Measurements from ENCODE around the gene ARMC2. TPM values are rescaled to one million over a fixed set of nuclear protein-coding genes. Genes with fewer than 3 reads are reported as not detected.
"Not testable (repeated sequence)": the region's sequence is repeated elsewhere in the genome, so short reads cannot be mapped to it uniquely, and the experiment has no call there.

Gene ARMC2
- total RNA-seq, 6 experiments from 2014 or later = 1.8 to 3.6 (median 2.7) TPM

GRCh38 chr6:108922499-108922898, 74.3 kb downstream of the ARMC2 start:
- no peak for TF ChIP-seq CTCF (IDR thresholded peaks at IDR 0.05)
- H3K27me3 Mint-ChIP-seq (ENCODE audit: insufficient read depth) = peaks cover 11% of the 10 kb centered on the region; the same call in 1 of the 2 replicates
- H3K4me1 Mint-ChIP-seq (ENCODE audit: low read depth) = peaks cover 5% of the 10 kb centered on the region; the same call in 1 of the 2 replicates
- DNase-seq = no peak
- no peak overlapping the region for H3K4me3 Mint-ChIP-seq
- H3K9me3 Mint-ChIP-seq = no peaks in the 10 kb centered on the region
- H3K27ac Mint-ChIP-seq = no peak overlapping the region
- no peaks in the 10 kb centered on the region for H3K36me3 Mint-ChIP-seq (ENCODE audit: low read depth)

- no peak for TF ChIP-seq CTCF (IDR thresholded peaks at IDR 0.05)
- H3K27me3 Mint-ChIP-seq (ENCODE audit: insufficient read depth) = peaks cover 10% of the 10 kb centered on the region; the same call in 1 of the 2 replicates
- H3K9me3 Mint-ChIP-seq = no peaks in the 10 kb centered on the region
- no peak overlapping the region for H3K27ac Mint-ChIP-seq
- H3K4me1 Mint-ChIP-seq (ENCODE audit: low read depth) = peaks cover 5% of the 10 kb centered on the region; the same call in 1 of the 2 replicates
- H3K4me3 Mint-ChIP-seq = no peak overlapping the region
- no peaks in the 10 kb centered on the region for H3K36me3 Mint-ChIP-seq (ENCODE audit: low read depth)
- DNase-seq = no peak
Measured at GRCh38 chr6:108927927-108928326, 79.7 kb downstream of the ARMC2 start.

- no peak for DNase-seq
- Mint-ChIP-seq H3K4me1 (ENCODE audit: low read depth) (peaks cover 5% of the 10 kb centered on the region; the same call in 1 of the 2 replicates), H3K9me3 (no peaks in the 10 kb centered on the region), H3K27me3 (ENCODE audit: insufficient read depth) (peaks cover 10% of the 10 kb centered on the region; the same call in 1 of the 2 replicates), H3K27ac (no peak overlapping the region), H3K4me3 (no peak overlapping the region), H3K36me3 (ENCODE audit: low read depth) (no peaks in the 10 kb centered on the region)
- TF ChIP-seq CTCF (IDR thresholded peaks at IDR 0.05) = no peak
Measured at GRCh38 chr6:108928650-108929049, 80.4 kb downstream of the ARMC2 start.

DNA sequence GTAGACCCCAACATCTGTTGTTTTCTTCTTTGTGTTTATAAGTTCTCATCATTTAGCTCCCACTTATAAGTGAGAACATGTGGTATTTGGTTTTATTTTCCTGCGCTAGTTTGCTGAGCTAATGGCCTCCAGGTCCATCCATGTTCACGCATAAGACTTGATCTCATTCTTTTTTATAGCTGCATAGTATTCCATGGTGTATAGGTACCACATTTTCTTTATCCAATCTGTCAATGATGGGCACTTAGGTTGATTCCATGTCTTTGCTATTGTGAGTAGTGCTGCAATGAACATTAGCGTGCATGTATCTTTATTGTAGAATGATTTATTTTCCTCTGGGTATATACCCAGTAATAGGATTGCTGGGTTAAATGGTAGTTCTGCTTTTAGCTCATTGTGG, 82.9 kb downstream of the ARMC2 start:
- H3K4me3 Mint-ChIP-seq; H3K9me3 Mint-ChIP-seq; H3K4me1 Mint-ChIP-seq (ENCODE audit: low read depth); H3K27ac Mint-ChIP-seq; DNase-seq; H3K36me3 Mint-ChIP-seq (ENCODE audit: low read depth): not testable (repeated sequence)
- peaks cover 10% of the 10 kb centered on the region; the same call in 1 of the 2 replicates for H3K27me3 Mint-ChIP-seq (ENCODE audit: insufficient read depth)

- TF ChIP-seq CTCF (IDR thresholded peaks at IDR 0.05) = no peak
- no peaks in the 10 kb centered on the region for H3K36me3 Mint-ChIP-seq (ENCODE audit: low read depth)
- no peak for DNase-seq
- H3K9me3 Mint-ChIP-seq = no peaks in the 10 kb centered on the region
- peaks cover 1% of the 10 kb centered on the region for H3K27me3 Mint-ChIP-seq (ENCODE audit: insufficient read depth)
- H3K4me1 Mint-ChIP-seq (ENCODE audit: low read depth) = peaks cover 8% of the 10 kb centered on the region; the same call in 1 of the 2 replicates
- no peak overlapping the region for H3K4me3 Mint-ChIP-seq
- no peak overlapping the region for H3K27ac Mint-ChIP-seq
Measured at GRCh38 chr6:108937170-108937569, 88.9 kb downstream of the ARMC2 start.

DNA sequence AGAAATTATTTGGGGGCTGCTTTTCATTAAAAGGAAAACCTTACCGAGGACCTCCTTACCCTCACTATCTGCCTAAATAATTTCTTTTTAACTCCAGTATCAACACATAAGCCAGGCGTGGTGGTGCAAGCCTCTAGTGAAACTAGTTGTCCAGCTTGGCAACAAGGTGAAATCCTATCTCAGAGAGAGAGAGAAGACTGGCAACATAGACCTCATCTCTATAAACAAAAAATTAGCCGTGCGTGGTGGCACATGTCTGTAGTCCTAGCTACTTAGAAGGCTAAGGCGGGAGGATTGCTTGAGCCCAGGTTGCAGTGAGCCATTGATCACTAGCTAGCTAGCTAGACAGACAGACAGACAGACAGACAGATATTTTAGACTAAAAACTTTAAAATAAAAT, 92.5 kb downstream of the ARMC2 start:
- Mint-ChIP-seq H3K27ac (no peak overlapping the region), H3K9me3 (no peaks in the 10 kb centered on the region), H3K36me3 (ENCODE audit: low read depth) (no peaks in the 10 kb centered on the region), H3K4me3 (no peak overlapping the region), H3K4me1 (ENCODE audit: low read depth) (peaks cover 25% of the 10 kb centered on the region), H3K27me3 (ENCODE audit: insufficient read depth) (peaks cover 1% of the 10 kb centered on the region)
- no peak for TF ChIP-seq CTCF (IDR thresholded peaks at IDR 0.05)
- no peak for DNase-seq

Data from HFFc6 (cell line).